Measurements from ENCODE around the gene FEZ2. TPM values are rescaled to one million over a fixed set of nuclear protein-coding genes. Genes with fewer than 3 reads are reported as not detected.

The FEZ2 gene
- total RNA-seq, 2 experiments from 2014 or later, result 10.3 to 11.8 TPM

DNA sequence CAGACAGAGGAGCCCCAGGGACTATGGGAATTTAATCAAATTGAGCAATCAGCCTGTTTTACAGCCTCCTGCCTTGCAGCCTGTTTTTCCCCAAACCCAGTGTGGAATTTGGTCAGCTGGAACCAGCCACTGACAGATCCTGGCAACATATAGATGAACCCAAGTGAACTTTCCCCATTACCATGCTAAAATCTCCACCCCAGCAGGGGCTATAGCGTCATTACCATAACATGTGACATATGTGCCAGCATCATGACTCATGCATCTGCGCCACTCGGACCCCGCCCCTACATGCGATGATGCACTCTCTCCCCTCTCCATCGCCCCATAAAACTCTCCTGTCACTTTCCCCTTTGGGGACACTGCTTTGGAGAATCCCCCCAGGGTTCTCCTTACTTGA lies 17.3 kb upstream of the FEZ2 start:
- intact Hi-C loops (cut with micrococcal nuclease), result no loop called here

DNA sequence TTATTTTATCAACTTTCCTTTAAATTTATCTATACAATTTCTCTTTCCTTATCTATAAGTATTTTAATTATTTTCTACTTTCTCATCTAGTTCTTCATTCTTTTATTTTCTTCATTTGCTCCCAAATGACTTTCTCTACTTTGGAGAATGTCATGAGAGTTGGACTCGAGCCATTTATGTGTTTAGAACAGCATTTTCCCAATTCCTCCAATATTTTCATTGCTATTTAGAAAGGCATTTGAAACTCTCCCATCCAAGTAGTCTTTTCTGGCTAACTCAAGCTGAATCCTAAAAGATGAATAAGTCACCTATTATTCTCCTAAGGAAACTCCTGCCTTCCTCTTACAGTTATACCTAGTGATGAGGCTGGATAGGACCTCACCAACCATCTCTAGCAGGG lies 15.8 kb upstream of the FEZ2 start:
- ChIA-PET POLR2A (no interaction called here), CTCF (interaction anchor here (0.8 kb wide), 1 partner anchor 284 kb away, joined by 3 read pairs; no protein-coding TSS in a partner anchor)
- intact Hi-C loops (cut with micrococcal nuclease), result no loop called here
- H3K9me3 Mint-ChIP-seq, result no peaks in the 10 kb centered on the region
- ATAC-seq, result no peak
- DNase-seq, result no peak
- peaks cover 2% of the 10 kb centered on the region for H3K27me3 Mint-ChIP-seq
- no peaks in the 10 kb centered on the region for H3K4me1 Mint-ChIP-seq (ENCODE audit: low read depth)
- H3K4me3 Mint-ChIP-seq, result no peak overlapping the region
- H3K27ac Mint-ChIP-seq, result no peak overlapping the region
- no peaks in the 10 kb centered on the region for H3K36me3 Mint-ChIP-seq (ENCODE audit: low read depth)
- TF ChIP-seq, protein P1, sequence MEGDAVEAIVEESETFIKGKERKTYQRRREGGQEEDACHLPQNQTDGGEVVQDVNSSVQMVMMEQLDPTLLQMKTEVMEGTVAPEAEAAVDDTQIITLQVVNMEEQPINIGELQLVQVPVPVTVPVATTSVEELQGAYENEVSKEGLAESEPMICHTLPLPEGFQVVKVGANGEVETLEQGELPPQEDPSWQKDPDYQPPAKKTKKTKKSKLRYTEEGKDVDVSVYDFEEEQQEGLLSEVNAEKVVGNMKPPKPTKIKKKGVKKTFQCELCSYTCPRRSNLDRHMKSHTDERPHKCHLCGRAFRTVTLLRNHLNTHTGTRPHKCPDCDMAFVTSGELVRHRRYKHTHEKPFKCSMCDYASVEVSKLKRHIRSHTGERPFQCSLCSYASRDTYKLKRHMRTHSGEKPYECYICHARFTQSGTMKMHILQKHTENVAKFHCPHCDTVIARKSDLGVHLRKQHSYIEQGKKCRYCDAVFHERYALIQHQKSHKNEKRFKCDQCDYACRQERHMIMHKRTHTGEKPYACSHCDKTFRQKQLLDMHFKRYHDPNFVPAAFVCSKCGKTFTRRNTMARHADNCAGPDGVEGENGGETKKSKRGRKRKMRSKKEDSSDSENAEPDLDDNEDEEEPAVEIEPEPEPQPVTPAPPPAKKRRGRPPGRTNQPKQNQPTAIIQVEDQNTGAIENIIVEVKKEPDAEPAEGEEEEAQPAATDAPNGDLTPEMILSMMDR (IDR thresholded peaks at IDR 0.05), result no peak

More for the DNA sequence above, 17.3 kb upstream of the FEZ2 start:
- no peak overlapping the region for H3K27ac Mint-ChIP-seq
- no peaks in the 10 kb centered on the region for H3K36me3 Mint-ChIP-seq (ENCODE audit: low read depth)
- ChIA-PET CTCF (no interaction called here), POLR2A (no interaction called here)
- no peak overlapping the region for H3K4me3 Mint-ChIP-seq
- H3K4me1 Mint-ChIP-seq (ENCODE audit: low read depth), result no peaks in the 10 kb centered on the region
- TF ChIP-seq, protein P1 (IDR thresholded peaks at IDR 0.05), result no peak
- H3K27me3 Mint-ChIP-seq, result peaks cover 2% of the 10 kb centered on the region
- DNase-seq, result no peak
- ATAC-seq, result no peak
- no peaks in the 10 kb centered on the region for H3K9me3 Mint-ChIP-seq

DNA sequence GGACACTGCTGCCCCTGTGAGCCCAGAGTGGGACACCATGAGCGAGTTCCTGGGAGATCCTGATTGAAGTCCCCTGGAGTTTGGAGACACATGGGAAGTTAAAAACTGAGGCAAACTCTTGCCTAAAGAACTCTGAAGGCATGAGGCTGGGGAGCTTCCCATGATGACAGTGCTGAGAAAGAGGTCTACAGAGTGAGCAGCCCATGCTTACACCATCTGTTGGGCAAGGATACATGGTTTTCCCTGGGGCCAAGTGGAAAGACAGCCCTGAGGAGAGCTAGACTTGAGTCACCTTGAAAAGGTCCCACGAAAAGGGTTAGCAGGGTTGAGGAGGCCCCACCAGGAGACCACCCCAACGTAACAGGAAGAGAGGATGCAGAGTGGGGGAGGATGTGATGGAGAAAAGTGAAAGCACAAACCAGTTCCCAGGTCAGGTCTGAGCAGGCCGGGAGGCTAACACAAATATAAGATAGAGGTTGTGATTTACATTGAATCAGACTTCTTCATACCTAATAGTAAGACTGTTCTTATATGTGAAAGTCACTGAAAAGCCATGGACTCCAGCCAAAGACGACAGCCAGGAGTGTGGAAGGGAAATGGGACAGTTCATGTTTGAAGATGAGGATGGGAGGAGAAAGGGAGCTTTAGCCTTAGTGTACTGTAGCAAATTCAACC lies 13.5 kb upstream of the FEZ2 start:
- no peaks in the 10 kb centered on the region for H3K9me3 Mint-ChIP-seq
- peaks cover 2% of the 10 kb centered on the region for H3K27me3 Mint-ChIP-seq
- DNase-seq (no peak), ATAC-seq (no peak)
- no peaks in the 10 kb centered on the region for H3K36me3 Mint-ChIP-seq (ENCODE audit: low read depth)
- intact Hi-C loops (cut with micrococcal nuclease), result no loop called here
- H3K27ac Mint-ChIP-seq, result no peak overlapping the region
- ChIA-PET CTCF (no interaction called here), POLR2A (no interaction called here)
- no peaks in the 10 kb centered on the region for H3K4me1 Mint-ChIP-seq (ENCODE audit: low read depth)
- TF ChIP-seq, protein P1 (IDR thresholded peaks at IDR 0.05), result no peak
- H3K4me3 Mint-ChIP-seq, result no peak overlapping the region

DNA sequence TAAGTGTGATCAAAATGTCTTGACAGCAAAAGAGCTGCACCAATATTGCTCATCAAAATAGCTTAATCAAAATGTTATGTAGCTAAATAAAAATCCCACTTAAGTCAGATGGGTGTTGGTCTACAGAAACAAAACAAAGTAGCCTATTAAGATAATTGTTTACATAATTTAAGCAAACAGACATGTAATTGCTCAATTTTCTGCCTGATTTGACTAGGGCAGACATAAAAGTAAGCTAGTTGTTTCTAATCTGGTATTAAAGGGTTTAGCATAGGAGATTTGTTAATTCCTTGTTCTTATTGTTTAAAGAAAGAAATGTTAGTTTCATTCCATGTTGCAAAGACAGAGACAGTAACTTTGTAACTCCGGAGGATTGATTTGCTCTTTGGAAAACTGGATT lies 11.5 kb upstream of the FEZ2 start:
- ChIA-PET POLR2A (no interaction called here), CTCF (interaction anchor here (1.7 kb wide), 1 partner anchor 55 kb away, joined by 7 read pairs; no protein-coding TSS in a partner anchor)
- intact Hi-C loops (cut with micrococcal nuclease), result no loop called here
- Mint-ChIP-seq H3K27me3 (peaks cover 2% of the 10 kb centered on the region), H3K36me3 (ENCODE audit: low read depth) (no peaks in the 10 kb centered on the region), H3K27ac (no peak overlapping the region), H3K4me1 (ENCODE audit: low read depth) (no peaks in the 10 kb centered on the region), H3K9me3 (no peaks in the 10 kb centered on the region), H3K4me3 (no peak overlapping the region)
- ATAC-seq, result no peak
- TF ChIP-seq, protein P1 (IDR thresholded peaks at IDR 0.05), result no peak
- no peak for DNase-seq

DNA sequence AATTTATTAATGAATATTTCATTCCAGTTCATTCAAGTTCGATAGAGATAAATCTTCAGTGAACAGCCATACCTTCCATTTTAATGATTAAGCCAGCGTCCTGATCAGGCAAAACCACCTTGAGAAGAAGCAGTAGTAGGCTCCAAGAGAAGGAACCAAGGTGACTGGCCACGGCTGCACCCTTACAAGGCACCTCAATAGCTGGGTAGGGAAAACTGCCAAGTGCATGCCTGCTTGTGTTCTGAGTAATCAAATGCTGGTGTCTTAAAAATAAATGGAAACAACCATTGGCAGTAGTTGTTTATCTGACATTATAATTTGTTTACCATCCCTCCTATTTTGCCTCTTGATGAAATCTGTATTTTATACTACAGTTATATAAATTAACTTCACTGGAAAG lies 10.0 kb upstream of the FEZ2 start:
- ATAC-seq (no peak), DNase-seq (no peak)
- H3K27me3 Mint-ChIP-seq, result no peaks in the 10 kb centered on the region
- no peaks in the 10 kb centered on the region for H3K4me1 Mint-ChIP-seq (ENCODE audit: low read depth)
- POLR2A ChIA-PET, result no interaction called here
- no peak overlapping the region for H3K4me3 Mint-ChIP-seq
- TF ChIP-seq, protein P1 (IDR thresholded peaks at IDR 0.05), result no peak
- CTCF ChIA-PET, result no interaction called here
- no peak overlapping the region for H3K27ac Mint-ChIP-seq
- no peaks in the 10 kb centered on the region for H3K9me3 Mint-ChIP-seq
- no peaks in the 10 kb centered on the region for H3K36me3 Mint-ChIP-seq (ENCODE audit: low read depth)
- intact Hi-C loops (cut with micrococcal nuclease), result no loop called here
